GM12878 (cell line): ENCODE measurements around the gene ANXA10. TPM values are rescaled to one million over a fixed set of nuclear protein-coding genes. Genes with fewer than 3 reads are reported as not detected.

Experiments used
- ATAC-seq: fragments of 200-7000 bp; cut with Tn5 transposase; 3 replicates; pipeline ENCODE4 v1.9.1; 2020; ENCODE audit warnings: mild to moderate bottlenecking, moderate library complexity
- BruUV-seq: library from RNA; stranded (reverse); fragments of 400-500 nt; replicated peaks from 2 replicates; lab custom pipeline; 2021; lab: Mats Ljungman, UMichigan
- CTCF ChIA-PET: fragments of 300-600 bp; sonication (Branson Sonifier 250); formaldehyde crosslinking; extraction: SDS; loops from one replicate; lab custom pipeline; 2021; ENCODE audit warnings: inconsistent platforms; lab: Yijun Ruan, JAX
- POLR2A ChIA-PET: fragments of 350-600 bp; formaldehyde crosslinking; extraction: SDS; loops from one replicate; lab custom pipeline; 2021; ENCODE audit warnings: inconsistent platforms; lab: Charles Lee
- RAD21 ChIA-PET: fragments of 300-600 bp; sonication (Branson Sonifier 250); formaldehyde crosslinking; loops from one replicate; lab custom pipeline; 2023; ENCODE audit warnings: antibody characterized with exemption; ENCODE audit not compliant: unreplicated experiment; lab: Charles Lee
- SMC1A ChIA-PET: fragments of 300-600 bp; sonication (Branson Sonifier 250); formaldehyde crosslinking; loops from one replicate; lab custom pipeline; 2023; ENCODE audit not compliant: unreplicated experiment, uncharacterized antibody; lab: Charles Lee
- DNase-seq: peaks from one replicate; pipeline ENCODE4 v3.0.0-alpha.2; 2011; ENCODE audit warnings: low read depth, low spot score
- FAIRE-seq: peaks from 3 replicates; lab custom pipeline; 2011; peaks lifted over from hg19 to GRCh38; lab: Jason Lieb, UNC
- H2AFZ ChIP-seq: 2 replicates; pipeline ENCODE4 v1.6.0; 2011; ENCODE audit warnings: low read depth, low read length, control low read depth; ENCODE audit not compliant: control insufficient read depth
- H3K27ac ChIP-seq: 2 replicates; pipeline ENCODE4 v1.5.1; 2011; ENCODE audit warnings: control low read depth; ENCODE audit not compliant: control insufficient read depth, insufficient read depth
- H3K27me3 ChIP-seq, 2 experiments: replicated peaks in 1 of 2; 2 replicates each; pipeline versions ENCODE4 v1.6.0 to v1.6.1; 2011; ENCODE audit warnings: low read length in 1 of 2; ENCODE audit not compliant: control insufficient read depth in 2 of 2, insufficient read depth in 2 of 2
- H3K36me3 ChIP-seq, 2 experiments: 2 replicates each; pipeline ENCODE4 v1.5.1; 2011; ENCODE audit warnings: low read length in 1 of 2; ENCODE audit not compliant: control insufficient read depth in 2 of 2, insufficient read depth in 2 of 2
- H3K4me1 ChIP-seq: 2 replicates; pipeline ENCODE4 v1.6.1; 2011; ENCODE audit warnings: mild to moderate bottlenecking, low read length, moderate library complexity, mixed read lengths; ENCODE audit not compliant: control insufficient read depth, insufficient read depth
- H3K4me2 ChIP-seq: 2 replicates; pipeline ENCODE4 v1.6.0; 2011; ENCODE audit warnings: control low read depth; ENCODE audit not compliant: control insufficient read depth, insufficient read depth
- H3K4me3 ChIP-seq: fragments of 200-600 bp; sonication (generic); 2 replicates; pipeline ENCODE4 v1.5.1; 2016
- H3K79me2 ChIP-seq: 2 replicates; pipeline ENCODE4 v1.6.0; 2011; ENCODE audit warnings: low read length; ENCODE audit not compliant: control insufficient read depth, insufficient read depth
- H3K9ac ChIP-seq: 2 replicates; pipeline ENCODE4 v1.8.0; 2011; ENCODE audit warnings: low read length, control low read depth, mixed read lengths; ENCODE audit not compliant: control insufficient read depth, insufficient read depth
- H3K9me3 ChIP-seq: replicated peaks from 3 replicates; pipeline ENCODE4 v1.5.1; 2011; ENCODE audit warnings: mild to moderate bottlenecking, low read length; ENCODE audit not compliant: control insufficient read depth, insufficient read depth
- H4K20me1 ChIP-seq: 2 replicates; pipeline ENCODE4 v1.6.0; 2011; ENCODE audit not compliant: control insufficient read depth, insufficient read depth
- ATF7 ChIP-seq: fragments of 450-650 bp; IDR thresholded peaks from 2 replicates; pipeline ENCODE4 v1.6.1; 2016; ENCODE audit warnings: low read depth, mild to moderate bottlenecking
- E2F4 ChIP-seq: IDR thresholded peaks from 2 replicates; pipeline ENCODE4 v1.6.1; 2012; ENCODE audit warnings: low read depth, low read length, improper control_type of control experiment
- ELK1 ChIP-seq: IDR thresholded peaks from 2 replicates; pipeline ENCODE4 v1.6.1; 2012; ENCODE audit warnings: low read depth, low read length, improper control_type of control experiment
- HCFC1 ChIP-seq: fragments of 150-350 bp; IDR thresholded peaks from 2 replicates; pipeline ENCODE4 v1.6.1; 2014; ENCODE audit warnings: low read length
- KDM1A ChIP-seq: fragments of 200-600 bp; sonication (generic); IDR thresholded peaks from 2 replicates; pipeline ENCODE4 v1.6.1; 2016; ENCODE audit warnings: borderline replicate concordance
- KLF5 ChIP-seq: fragments of 450-650 bp; IDR thresholded peaks from 2 replicates; pipeline ENCODE4 v1.6.1; 2014; ENCODE audit warnings: mild to moderate bottlenecking; ENCODE audit not compliant: partially characterized antibody
- MXI1 ChIP-seq: fragments of 150-350 bp; IDR thresholded peaks from 2 replicates; pipeline ENCODE4 v1.6.1; 2011; ENCODE audit warnings: low read depth, mild to moderate bottlenecking, inconsistent platforms, low read length, improper control_type of control experiment
- RUNX3 ChIP-seq: IDR thresholded peaks from 2 replicates; pipeline ENCODE4 v1.6.1; 2012; ENCODE audit warnings: low read length, inconsistent platforms
- SIX5 ChIP-seq: IDR thresholded peaks from 2 replicates; pipeline ENCODE4 v1.6.1; 2011; ENCODE audit warnings: mild to moderate bottlenecking, low read depth, low read length, moderate library complexity; ENCODE audit not compliant: severe bottlenecking
- SMAD5 ChIP-seq: IDR thresholded peaks from 2 replicates; pipeline ENCODE4 v1.6.1; 2016; ENCODE audit warnings: antibody characterized with exemption, low read depth
- STAT1 ChIP-seq: fragments of 450-650 bp; conservative IDR thresholded peaks from 2 replicates; pipeline ENCODE4 v1.6.1; 2014; ENCODE audit warnings: antibody characterized with exemption, mild to moderate bottlenecking
- STAT3 ChIP-seq: IDR thresholded peaks from 2 replicates; pipeline ENCODE4 v1.6.1; 2011; ENCODE audit warnings: low read depth, low read length, improper control_type of control experiment
- SUPT20H ChIP-seq: IDR thresholded peaks from 2 replicates; pipeline ENCODE4 v1.6.1; 2011; ENCODE audit warnings: low read depth, mild to moderate bottlenecking, low read length, moderate library complexity, borderline replicate concordance; ENCODE audit not compliant: control insufficient read depth
- USF2 ChIP-seq: IDR thresholded peaks from 2 replicates; pipeline ENCODE4 v1.6.1; 2011; ENCODE audit warnings: low read depth, low read length, improper control_type of control experiment, borderline replicate concordance
- ZNF217 ChIP-seq: fragments of 450-650 bp; IDR thresholded peaks from 2 replicates; pipeline ENCODE4 v1.6.1; 2017; ENCODE audit warnings: antibody characterized with exemption, mild to moderate bottlenecking
- WGBS: methylation state at CpG from one replicate; pipeline ENCODE4 v1.1.6; 2016; ENCODE audit warnings: low lambda C conversion rate; ENCODE audit not compliant: insufficient replicate concordance, insufficient coverage; ENCODE audit errors: missing lambda C conversion rate; 5-methylcytosine and 5-hydroxymethylcytosine counted together
- in situ Hi-C: fragments of 300-500 bp; cut with MboI; formaldehyde crosslinking; loops from 9 replicates; pipeline ENCODE4 v1.14.3; 2018; ENCODE audit warnings: mixed read lengths
- intact Hi-C: fragments of 100-400 bp; cut with micrococcal nuclease; formaldehyde crosslinking; loops from one replicate; pipeline ENCODE4 v1.14.2; 2022; ENCODE audit not compliant: unreplicated experiment
- polyA plus RNA-seq, 11 experiments: library from polyadenylated mRNA; depleted of rRNA in 4 of 11; unstranded in 6 of 11; stranded (reverse) in 5 of 11; fragments of >200 nt; fragmentation: Nextera tagmentation in 4 of 11; fragmentation: Illumina TruSeq in 1 of 11; extraction: Ambion mirVana in 4 of 11; extraction: Trizol in 1 of 11; gene quantifications; 1 replicate in 1 of 11; 2 replicates in 10 of 11; pipeline versions ENCODE4 v1.2.1 to v1.2.3, GENCODE V29; 2011 to 2016; ENCODE audit warnings: inconsistent platforms in 2 of 11, missing spikeins in 2 of 11, low read depth in 1 of 11
- total RNA-seq, 4 experiments: library from RNA; depleted of rRNA in 3 of 4; stranded (reverse); fragments of >200 nt in 3 of 4; fragmentation: Illumina TruSeq in 1 of 4; extraction: Trizol in 1 of 4; gene quantifications; 2 replicates each; pipeline versions ENCODE4 v1.2.1 to v1.2.3, GENCODE V29; 2013 to 2021

Gene ANXA10
- total and polyA plus RNA-seq, 10 of the 15 experiments (the other 5 are each of a cell fraction or from before 2014, with no cell fraction given), result not detected

GRCh38 chr4:168141733-168142132, 49.4 kb downstream of the ANXA10 start:
- Histone ChIP-seq H4K20me1 (no peaks in the 10 kb centered on the region), H3K27ac (no peak overlapping the region), H3K4me3 (no peak overlapping the region), H3K9me3 (no peaks in the 10 kb centered on the region), H3K36me3 (no peaks in the 10 kb centered on the region), H3K79me2 (no peaks in the 10 kb centered on the region), H3K9ac (no peak overlapping the region), H3K4me2 (no peak overlapping the region), H3K4me1 (no peaks in the 10 kb centered on the region), H2AFZ (no peak overlapping the region), H3K27me3 (no peaks in the 10 kb centered on the region)
- WGBS, result 44% methylated on average over 7 of the region's 7 CpGs
- FAIRE-seq, result no peak
- in situ Hi-C loops, result no loop called here
- no peak for ATAC-seq
- RAD21 ChIA-PET, result no interaction called here
- TF ChIP-seq SUPT20H, result no peak
- no peak for TF ChIP-seq SMAD5
- no peak for TF ChIP-seq E2F4
- no peak for TF ChIP-seq KLF5
- no peak for TF ChIP-seq HCFC1
- no peak for TF ChIP-seq ELK1
- TF ChIP-seq KDM1A, result no peak
- no peak for TF ChIP-seq ZNF217
- TF ChIP-seq SIX5, result no peak
- TF ChIP-seq MXI1, result no peak
- TF ChIP-seq RUNX3, result no peak
- no peak for TF ChIP-seq USF2
- no peak for TF ChIP-seq ATF7
- no peak for TF ChIP-seq STAT1
- TF ChIP-seq STAT3, result no peak
- BruUV-seq, result no TSS peak
- DNase-seq, result no peak
- CTCF ChIA-PET, result no interaction called here
- SMC1A ChIA-PET, result no interaction called here
- intact Hi-C loops, result no loop called here
- POLR2A ChIA-PET, result no interaction called here
